Measurements from ENCODE around the gene LIMS2. TPM values are rescaled to one million over a fixed set of nuclear protein-coding genes. Genes with fewer than 3 reads are reported as not detected.

Gene LIMS2, protein sequence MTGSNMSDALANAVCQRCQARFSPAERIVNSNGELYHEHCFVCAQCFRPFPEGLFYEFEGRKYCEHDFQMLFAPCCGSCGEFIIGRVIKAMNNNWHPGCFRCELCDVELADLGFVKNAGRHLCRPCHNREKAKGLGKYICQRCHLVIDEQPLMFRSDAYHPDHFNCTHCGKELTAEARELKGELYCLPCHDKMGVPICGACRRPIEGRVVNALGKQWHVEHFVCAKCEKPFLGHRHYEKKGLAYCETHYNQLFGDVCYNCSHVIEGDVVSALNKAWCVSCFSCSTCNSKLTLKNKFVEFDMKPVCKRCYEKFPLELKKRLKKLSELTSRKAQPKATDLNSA
- total RNA-seq (10 to 100 TPM in 1 of 2 donors, 1 to 10 TPM in 1; 6.0 to 11.2 TPM), polyA plus RNA-seq (ENCODE audit: insufficient read length in 2 of 2) (100 to 1,000 TPM; 135 to 177 TPM)
- long read RNA-seq, donor 1, partial matches to known transcripts = 0 of 4 reads
- long read RNA-seq, donor 1, other reads (novel, unspliced or antisense) = 0 of 4 reads
- long read RNA-seq, donor 2, partial matches to known transcripts = 7 of 10 reads
- long read RNA-seq, donor 2, other reads (novel, unspliced or antisense) = 0 of 10 reads
- long read RNA-seq, donor 3, partial matches to known transcripts = 226 of 230 reads
- long read RNA-seq, donor 3, other reads (novel, unspliced or antisense) = 0 of 230 reads
- long read RNA-seq, donor 4, transcript LIMS2-202 (10 exons, 2,045 nt) = major isoform, 5 of 6 reads
- long read RNA-seq, donor 4, partial matches to known transcripts = 0 of 6 reads
- long read RNA-seq, donor 4, other reads (novel, unspliced or antisense) = 0 of 6 reads

DNA sequence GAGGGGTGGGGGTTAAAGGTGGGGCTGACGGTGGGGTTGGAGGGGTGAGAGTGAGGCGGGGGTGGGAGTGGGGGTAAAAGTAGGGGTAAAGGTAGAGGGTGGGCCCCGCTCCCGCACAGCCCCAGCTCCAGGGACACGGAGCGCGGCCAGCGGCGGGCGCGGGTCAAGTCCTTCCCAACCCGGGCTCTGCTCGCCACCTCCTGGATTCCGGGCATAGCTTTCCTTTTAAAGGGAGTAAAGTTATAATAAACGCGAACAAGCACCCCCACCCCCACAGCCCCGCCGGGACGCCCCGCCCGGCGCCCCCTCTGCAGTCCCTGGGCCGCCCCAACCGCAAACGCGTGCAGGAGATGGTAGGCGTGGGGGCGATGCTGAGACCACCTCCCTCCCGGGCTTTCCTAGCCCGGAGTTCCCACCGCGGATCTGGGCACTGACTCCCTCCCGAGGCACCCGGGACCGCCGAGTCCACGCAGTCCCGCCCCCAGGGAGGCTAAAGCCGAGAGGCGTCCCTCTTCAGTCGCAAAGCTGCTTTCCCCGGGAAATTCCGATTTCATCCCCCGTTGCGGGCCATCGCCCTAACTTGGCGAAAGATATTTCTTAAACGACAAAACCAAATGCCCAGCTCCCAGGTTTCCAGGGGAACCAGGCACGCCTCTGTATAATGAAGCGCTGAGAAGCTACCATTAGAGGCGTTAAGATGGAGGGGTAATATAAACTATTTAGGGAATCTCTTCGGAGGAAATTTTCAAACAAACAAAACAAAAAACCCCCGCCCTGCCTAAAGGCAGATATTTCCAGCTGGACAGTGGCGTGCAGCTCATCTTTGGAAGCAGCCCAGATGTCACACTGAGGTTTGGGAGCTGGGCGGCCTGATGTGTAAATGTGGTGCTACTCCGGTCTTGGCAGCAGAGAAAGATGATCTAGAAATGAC is at the start of gene LIMS2:
Gene LIMS2 (minus strand): TSS at position 200 of the 931 bp plus-strand sequence. CDS start 506 bp downstream, outside the sequence.
- Histone ChIP-seq H3K4me1 (ENCODE audit: control insufficient read depth, insufficient read depth, low read length) (peaks cover 29% of the 10 kb centered on the region), H3K9me3 (ENCODE audit: control insufficient read depth, insufficient read depth, low read length) (no peaks in the 10 kb centered on the region), H3K27me3 (ENCODE audit: control insufficient read depth, insufficient read depth, low read length) (peaks cover 6% of the 10 kb centered on the region), H3K36me3 (ENCODE audit: control insufficient read depth, insufficient read depth, low read length) (no peaks in the 10 kb centered on the region), H3K27ac (ENCODE audit: low read depth, low read length) (no peak within 1 kb of the TSS), H3K4me3 (ENCODE audit: low read depth, low read length) (peak within 1 kb of the TSS; percentile 52)
- WGBS (ENCODE audit: insufficient coverage) = 2% methylated on average over 30 of the region's 56 CpGs
- peak in 2 of 6 donors; percentile 65 to 74 for DNase-seq (ENCODE audit: low read depth in 4 of 6, low spot score in 6 of 6)

DNA sequence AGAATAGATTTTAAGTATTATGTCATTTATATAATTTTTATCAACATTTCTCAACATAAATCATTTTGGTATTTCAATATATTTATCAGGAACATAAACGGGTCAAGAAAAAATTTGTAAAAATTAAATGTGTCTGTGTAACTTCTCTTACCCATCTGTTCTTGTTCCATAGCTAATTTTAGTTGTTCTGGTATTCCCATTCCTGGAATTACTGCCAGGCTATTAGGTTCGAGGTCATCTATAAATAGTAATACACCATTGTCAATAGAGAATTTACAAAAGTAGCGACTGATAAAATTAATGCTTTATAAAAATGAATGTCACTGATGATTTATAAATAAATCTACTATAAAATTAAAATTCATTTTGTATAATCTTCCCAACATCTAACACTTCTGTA is 47.5 kb upstream of the LIMS2 start:
- Histone ChIP-seq H3K27ac (ENCODE audit: low read depth, low read length) (no peak overlapping the region), H3K4me1 (ENCODE audit: control insufficient read depth, insufficient read depth, low read length) (no peaks in the 10 kb centered on the region), H3K9me3 (ENCODE audit: control insufficient read depth, insufficient read depth, low read length) (no peaks in the 10 kb centered on the region), H3K4me3 (ENCODE audit: low read depth, low read length) (no peak overlapping the region), H3K36me3 (ENCODE audit: control insufficient read depth, insufficient read depth, low read length) (peaks cover 26% of the 10 kb centered on the region), H3K27me3 (ENCODE audit: control insufficient read depth, insufficient read depth, low read length) (no peaks in the 10 kb centered on the region)
- DNase-seq (ENCODE audit: low read depth in 4 of 6, low spot score in 6 of 6) = no peak
- WGBS (ENCODE audit: insufficient coverage) = no CpG with 5 or more reads among the region's 3 CpGs

- Histone ChIP-seq H3K27me3 (ENCODE audit: control insufficient read depth, insufficient read depth, low read length) (no peaks in the 10 kb centered on the region), H3K36me3 (ENCODE audit: control insufficient read depth, insufficient read depth, low read length) (peaks cover 28% of the 10 kb centered on the region), H3K9me3 (ENCODE audit: control insufficient read depth, insufficient read depth, low read length) (no peaks in the 10 kb centered on the region), H3K27ac (ENCODE audit: low read depth, low read length) (no peak overlapping the region), H3K4me1 (ENCODE audit: control insufficient read depth, insufficient read depth, low read length) (no peaks in the 10 kb centered on the region), H3K4me3 (ENCODE audit: low read depth, low read length) (no peak overlapping the region)
- WGBS (ENCODE audit: insufficient coverage) = no CpG with 5 or more reads among the region's 2 CpGs
- DNase-seq (ENCODE audit: low read depth in 4 of 6, low spot score in 6 of 6) = no peak
Observed at GRCh38 chr2:127721978-127722355, 46.6 kb upstream of the LIMS2 start.

DNA sequence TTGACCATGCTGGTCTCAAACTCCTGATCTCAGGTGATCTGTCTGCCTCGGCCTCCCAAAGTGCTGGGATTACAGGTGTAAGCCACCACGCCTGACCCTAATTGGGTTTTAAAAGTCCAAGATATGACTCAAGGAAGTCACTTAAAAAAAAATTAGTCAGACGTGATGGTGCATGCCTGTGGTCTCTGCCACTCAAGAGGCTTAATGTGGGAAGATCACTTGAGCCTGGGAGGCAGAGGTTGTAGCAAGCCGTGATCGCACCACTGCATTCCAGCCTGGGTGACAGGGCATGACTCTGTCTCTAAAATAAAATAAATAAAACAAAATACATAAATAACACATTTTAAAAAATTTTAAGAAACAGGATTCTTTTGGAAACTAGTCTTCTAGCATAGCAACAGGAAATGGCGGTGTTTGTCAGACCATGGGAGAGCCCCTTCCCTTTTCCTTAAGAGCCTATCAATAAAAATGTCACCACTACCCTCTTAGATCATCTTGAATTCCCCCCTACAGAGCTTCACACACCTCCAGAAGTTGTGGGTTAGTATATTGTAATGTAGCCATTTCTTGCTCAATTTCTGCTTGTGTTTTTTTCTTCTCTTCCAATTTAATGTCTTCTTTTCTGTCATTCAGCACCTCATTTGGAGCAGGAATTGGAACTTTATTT is 46.1 kb upstream of the LIMS2 start:
- Histone ChIP-seq H3K27me3 (ENCODE audit: control insufficient read depth, insufficient read depth, low read length) (no peaks in the 10 kb centered on the region), H3K36me3 (ENCODE audit: control insufficient read depth, insufficient read depth, low read length) (peaks cover 33% of the 10 kb centered on the region), H3K4me3 (ENCODE audit: low read depth, low read length) (no peak overlapping the region), H3K4me1 (ENCODE audit: control insufficient read depth, insufficient read depth, low read length) (no peaks in the 10 kb centered on the region), H3K27ac (ENCODE audit: low read depth, low read length) (no peak overlapping the region), H3K9me3 (ENCODE audit: control insufficient read depth, insufficient read depth, low read length) (no peaks in the 10 kb centered on the region)
- 100% methylated on average over 3 of the region's 6 CpGs for WGBS (ENCODE audit: insufficient coverage)
- no peak for DNase-seq (ENCODE audit: low read depth in 4 of 6, low spot score in 6 of 6)

GRCh38 chr2:127719301-127720218 is 44.2 kb upstream of the LIMS2 start:
- H3K36me3 ChIP-seq (ENCODE audit: control insufficient read depth, insufficient read depth, low read length) = peaks cover 36% of the 10 kb centered on the region
- no peaks in the 10 kb centered on the region for H3K4me1 ChIP-seq (ENCODE audit: control insufficient read depth, insufficient read depth, low read length)
- H3K9me3 ChIP-seq (ENCODE audit: control insufficient read depth, insufficient read depth, low read length) = no peaks in the 10 kb centered on the region
- H3K27ac ChIP-seq (ENCODE audit: low read depth, low read length) = no peak overlapping the region
- H3K27me3 ChIP-seq (ENCODE audit: control insufficient read depth, insufficient read depth, low read length) = no peaks in the 10 kb centered on the region
- no peak for DNase-seq (ENCODE audit: low read depth in 4 of 6, low spot score in 6 of 6)
- WGBS (ENCODE audit: insufficient coverage) = 93% methylated on average over 12 of the region's 13 CpGs
- no peak overlapping the region for H3K4me3 ChIP-seq (ENCODE audit: low read depth, low read length)

DNA sequence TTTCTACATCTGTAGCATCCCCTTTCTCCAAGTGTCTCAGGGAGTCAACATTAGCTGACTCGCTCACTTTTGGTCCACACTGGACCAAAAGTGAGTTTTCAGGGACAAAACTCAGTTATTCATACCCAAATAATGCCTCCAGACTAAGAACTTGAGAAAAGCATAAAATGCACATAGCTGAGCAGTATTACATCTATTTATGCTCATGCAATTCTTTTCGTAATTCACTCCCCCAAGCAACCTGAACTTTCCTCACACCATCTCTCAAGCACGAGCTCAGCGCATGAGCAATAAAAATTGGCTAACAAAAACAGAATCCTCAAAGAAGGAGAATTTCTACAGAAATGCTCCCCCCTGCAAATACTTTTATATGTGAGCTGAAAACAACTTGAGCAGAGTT is 42.9 kb upstream of the LIMS2 start:
- WGBS (ENCODE audit: insufficient coverage) = 97% methylated on average over 4 of the region's 4 CpGs
- Histone ChIP-seq H3K27me3 (ENCODE audit: control insufficient read depth, insufficient read depth, low read length) (no peaks in the 10 kb centered on the region), H3K36me3 (ENCODE audit: control insufficient read depth, insufficient read depth, low read length) (peaks cover 40% of the 10 kb centered on the region), H3K4me3 (ENCODE audit: low read depth, low read length) (no peak overlapping the region), H3K9me3 (ENCODE audit: control insufficient read depth, insufficient read depth, low read length) (no peaks in the 10 kb centered on the region), H3K4me1 (ENCODE audit: control insufficient read depth, insufficient read depth, low read length) (no peaks in the 10 kb centered on the region), H3K27ac (ENCODE audit: low read depth, low read length) (no peak overlapping the region)
- no peak for DNase-seq (ENCODE audit: low read depth in 4 of 6, low spot score in 6 of 6)

GRCh38 chr2:127715778-127716449 is 40.6 kb upstream of the LIMS2 start:
- H3K27me3 ChIP-seq (ENCODE audit: control insufficient read depth, insufficient read depth, low read length) = no peaks in the 10 kb centered on the region
- H3K9me3 ChIP-seq (ENCODE audit: control insufficient read depth, insufficient read depth, low read length) = no peaks in the 10 kb centered on the region
- no peak overlapping the region for H3K27ac ChIP-seq (ENCODE audit: low read depth, low read length)
- 84% methylated on average over 4 of the region's 14 CpGs for WGBS (ENCODE audit: insufficient coverage)
- H3K4me1 ChIP-seq (ENCODE audit: control insufficient read depth, insufficient read depth, low read length) = no peaks in the 10 kb centered on the region
- DNase-seq (ENCODE audit: low read depth in 4 of 6, low spot score in 6 of 6) = no peak
- peaks cover 41% of the 10 kb centered on the region for H3K36me3 ChIP-seq (ENCODE audit: control insufficient read depth, insufficient read depth, low read length)
- H3K4me3 ChIP-seq (ENCODE audit: low read depth, low read length) = no peak overlapping the region

- Histone ChIP-seq H3K27me3 (ENCODE audit: control insufficient read depth, insufficient read depth, low read length) (no peaks in the 10 kb centered on the region), H3K4me3 (ENCODE audit: low read depth, low read length) (no peak overlapping the region), H3K27ac (ENCODE audit: low read depth, low read length) (no peak overlapping the region), H3K36me3 (ENCODE audit: control insufficient read depth, insufficient read depth, low read length) (peaks cover 44% of the 10 kb centered on the region), H3K9me3 (ENCODE audit: control insufficient read depth, insufficient read depth, low read length) (no peaks in the 10 kb centered on the region), H3K4me1 (ENCODE audit: control insufficient read depth, insufficient read depth, low read length) (peaks cover 3% of the 10 kb centered on the region)
- DNase-seq (ENCODE audit: low read depth in 4 of 6, low spot score in 6 of 6) = no peak
- 92% methylated on average over 25 of the region's 25 CpGs for WGBS (ENCODE audit: insufficient coverage)
Observed at GRCh38 chr2:127713562-127713961, 38.2 kb upstream of the LIMS2 start.
